Fibroblast of pulmonary artery (primary cell): Measurements from ENCODE around the gene RPL5.
A peak's percentile ranks its signal among the peaks of the same experiment; 100 is the strongest.

Source experiments
- DNase-seq: peaks from one replicate; pipeline ENCODE4 v3.0.0-alpha.2; 2010; ENCODE audit warnings: low read depth
- H3K4me3 ChIP-seq: replicated peaks from 2 replicates; pipeline ENCODE4 v1.5.1; 2011; ENCODE audit warnings: low read depth, mild to moderate bottlenecking, control low read depth, low read length, moderate library complexity
- CTCF ChIP-seq: IDR thresholded peaks from 2 replicates; pipeline ENCODE4 v1.5.1; 2011; ENCODE audit warnings: mild to moderate bottlenecking, control low read depth, low read length, inconsistent platforms; ENCODE audit errors: missing control alignments

The RPL5 gene

DNA sequence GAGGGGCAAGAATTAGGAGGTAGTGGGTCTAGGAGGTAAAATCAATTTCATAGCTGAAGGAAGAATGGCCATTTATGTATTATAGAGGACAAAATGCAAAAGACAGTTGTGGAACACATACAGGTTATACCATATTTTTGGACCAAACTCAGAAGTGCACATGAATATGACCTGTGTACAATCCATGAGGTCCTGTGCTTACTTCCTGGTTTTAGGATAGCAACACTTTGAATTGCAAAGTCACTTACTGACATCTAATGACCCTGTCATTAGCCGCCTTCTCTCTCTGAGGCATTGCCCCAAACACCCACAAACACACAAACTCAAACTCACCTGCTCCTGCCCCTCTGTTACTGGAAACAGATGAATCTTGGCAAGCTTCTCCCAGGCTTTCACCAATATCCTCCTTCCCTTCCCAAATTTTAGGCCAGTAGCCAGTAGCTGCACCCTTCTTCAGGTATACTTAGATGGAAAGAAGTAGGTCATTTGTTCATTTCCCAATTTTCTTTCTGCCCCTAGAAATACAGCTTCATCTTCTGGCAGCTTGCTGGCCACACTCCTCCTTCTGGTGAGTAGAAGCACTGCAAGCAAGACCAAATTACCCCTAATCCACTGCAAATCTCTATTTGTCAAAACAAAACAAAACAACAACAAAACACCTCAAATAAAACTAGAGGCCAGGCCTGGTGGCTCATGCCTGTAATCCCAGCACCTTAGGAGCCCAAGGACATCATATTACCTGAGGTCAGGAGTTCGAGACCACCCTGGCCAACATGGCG is 13.7 kb upstream of the RPL5 start:
- no peak overlapping the region for H3K4me3 ChIP-seq
- peak; percentile 74 for TF ChIP-seq CTCF
- peak; percentile 61 for DNase-seq

DNA sequence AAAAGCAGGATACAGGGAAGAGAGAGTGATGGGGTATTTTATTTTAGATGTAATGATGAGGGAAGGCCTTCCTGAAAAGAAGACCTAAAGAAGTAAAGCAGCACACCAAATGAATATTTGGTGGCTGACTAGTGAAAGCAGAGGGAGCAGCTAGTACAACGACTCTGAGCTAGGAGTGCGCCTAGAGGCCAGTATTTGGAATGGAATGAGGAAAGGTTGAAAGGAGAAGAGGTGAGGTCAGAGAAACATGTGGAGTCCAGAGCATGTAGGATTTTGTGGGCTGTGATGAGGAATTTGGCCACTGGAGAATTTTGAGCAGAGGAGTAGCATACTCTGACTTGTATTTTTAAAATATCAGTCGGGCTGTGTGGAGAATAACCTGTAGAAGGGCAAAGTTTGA is 11.8 kb upstream of the RPL5 start:
- no peak for TF ChIP-seq CTCF
- DNase-seq: no peak
- H3K4me3 ChIP-seq: no peak overlapping the region

DNA sequence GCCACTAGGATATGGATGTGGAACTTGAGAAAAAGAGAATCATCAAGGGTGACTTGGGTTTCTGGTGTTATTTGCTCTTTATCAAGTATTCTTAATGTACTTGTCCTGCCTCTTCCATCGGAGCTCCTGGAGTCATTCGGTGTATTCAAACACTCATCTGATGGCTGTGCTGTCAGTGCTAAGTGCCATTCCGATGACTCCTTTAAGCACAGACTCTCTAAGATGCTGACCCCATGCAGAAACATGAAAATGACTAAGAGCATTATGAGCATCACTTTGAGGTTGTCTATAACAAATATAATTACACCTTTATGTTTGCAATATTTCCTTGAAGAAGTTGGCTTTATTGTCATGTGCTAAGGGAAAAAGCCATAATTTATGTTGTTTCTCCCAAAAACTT is 11.3 kb upstream of the RPL5 start:
- H3K4me3 ChIP-seq: no peak overlapping the region
- no peak for TF ChIP-seq CTCF
- DNase-seq: no peak

DNA sequence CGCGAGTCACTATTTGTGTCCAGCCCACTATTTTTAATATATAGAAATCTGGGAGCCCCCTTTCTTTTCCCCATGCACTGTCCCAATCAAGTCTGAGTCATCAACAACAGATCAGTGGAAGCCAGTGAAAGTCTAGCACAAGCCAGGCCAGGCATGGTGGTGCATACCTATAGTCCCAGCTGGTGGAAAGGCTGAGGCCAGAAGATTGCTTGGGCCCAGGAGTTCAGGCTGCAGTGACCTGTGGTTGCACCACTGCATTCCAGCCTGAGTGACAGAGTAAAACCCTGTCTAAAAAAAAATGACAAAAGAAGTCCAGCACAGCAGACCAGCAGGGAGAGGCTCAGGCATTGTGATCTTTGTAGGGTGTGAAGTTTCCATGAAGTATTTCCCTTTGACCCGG is 9.0 kb upstream of the RPL5 start:
- no peak overlapping the region for H3K4me3 ChIP-seq
- no peak for TF ChIP-seq CTCF
- peak; percentile 79 for DNase-seq

- peak; percentile 40 for DNase-seq
- TF ChIP-seq CTCF: no peak
- no peak overlapping the region for H3K4me3 ChIP-seq
Observed at GRCh38 chr1:92826792-92827191, 5.0 kb upstream of the RPL5 start.

- peak overlapping the region; percentile 100 for H3K4me3 ChIP-seq
- no peak for TF ChIP-seq CTCF
- no peak for DNase-seq
Observed at GRCh38 chr1:92831368-92831761, 475 bp upstream of the RPL5 start.

- TF ChIP-seq CTCF: no peak
- H3K4me3 ChIP-seq: peak overlapping the region; percentile 100
- peak; percentile 26 for DNase-seq
Observed at GRCh38 chr1:92832537-92833114, 786 bp downstream of the RPL5 start.
